Lower leg skin (tissue), 4 donors: ENCODE measurements around the gene CD99L2. TPM values are rescaled to one million over a fixed set of nuclear protein-coding genes. Genes with fewer than 3 reads are reported as not detected.

Source experiments
- DNase-seq, 2 donors: peaks; one replicate each; pipeline ENCODE4 v3.0.0-alpha.2; 2019; ENCODE audit warnings: low spot score in 2 of 2
- H3K4me3 ChIP-seq: fragments of 200-600 bp; sonication (generic); 2 replicates; pipeline ENCODE4 v1.5.1; 2017; ENCODE audit warnings: mild to moderate bottlenecking, low read depth; ENCODE audit not compliant: poor library complexity, severe bottlenecking
- POLR2A ChIP-seq, 2 donors: fragments of 450-650 bp; IDR thresholded peaks; one replicate each; pipeline ENCODE4 v1.6.1; 2016 to 2017; ENCODE audit warnings: antibody characterized with exemption in 2 of 2, mild to moderate bottlenecking in 1 of 2, moderate library complexity in 1 of 2
- WGBS, 2 donors: methylation state at CpG; one replicate each; pipeline ENCODE4 v1.1.5; 2018; 5-methylcytosine and 5-hydroxymethylcytosine counted together
- intact Hi-C: fragments of 100-400 bp; cut with DNase I; formaldehyde crosslinking; loops from one replicate; pipeline ENCODE4 v1.15.0; 2023; ENCODE audit warnings: low total_unique reads
- total RNA-seq, 4 donors: library from RNA; depleted of rRNA; stranded (reverse); fragments of >200 nt; gene quantifications; one replicate each; pipeline ENCODE4 v1.1.0, GENCODE V29; 2016
- TF ChIP-seq, protein P1 (sequence below), 3 donors: fragments of 450-650 bp; IDR thresholded peaks; one replicate each; pipeline ENCODE4 v1.5.1; 2016; ENCODE audit warnings: antibody characterized with exemption in 3 of 3, mild to moderate bottlenecking in 3 of 3, moderate library complexity in 2 of 3

Gene CD99L2
- total RNA-seq, 4 donors from 2014 or later, result 7.5 to 26.8 (median 17.3) TPM

DNA sequence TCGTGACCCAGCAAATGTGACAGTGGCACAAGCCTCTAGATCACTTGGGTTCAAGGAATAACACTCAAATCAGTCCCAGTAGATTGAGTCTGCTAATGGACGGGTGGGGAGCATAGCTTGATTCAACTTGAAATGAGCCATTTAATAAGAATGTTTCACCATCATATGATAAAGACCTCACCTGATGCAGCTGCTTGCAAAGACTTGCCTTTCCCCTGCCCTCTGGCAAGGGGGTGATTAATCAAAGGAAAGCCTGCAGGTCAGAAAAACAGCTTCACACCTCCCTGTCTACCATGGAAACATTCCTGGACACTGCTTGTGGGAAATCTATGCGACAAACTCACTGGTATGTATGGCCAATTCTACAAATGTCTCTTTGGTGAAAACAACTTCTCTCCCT lies 54.5 kb downstream of the CD99L2 start:
- intact Hi-C loops, result no loop called here
- TF ChIP-seq, protein P1, sequence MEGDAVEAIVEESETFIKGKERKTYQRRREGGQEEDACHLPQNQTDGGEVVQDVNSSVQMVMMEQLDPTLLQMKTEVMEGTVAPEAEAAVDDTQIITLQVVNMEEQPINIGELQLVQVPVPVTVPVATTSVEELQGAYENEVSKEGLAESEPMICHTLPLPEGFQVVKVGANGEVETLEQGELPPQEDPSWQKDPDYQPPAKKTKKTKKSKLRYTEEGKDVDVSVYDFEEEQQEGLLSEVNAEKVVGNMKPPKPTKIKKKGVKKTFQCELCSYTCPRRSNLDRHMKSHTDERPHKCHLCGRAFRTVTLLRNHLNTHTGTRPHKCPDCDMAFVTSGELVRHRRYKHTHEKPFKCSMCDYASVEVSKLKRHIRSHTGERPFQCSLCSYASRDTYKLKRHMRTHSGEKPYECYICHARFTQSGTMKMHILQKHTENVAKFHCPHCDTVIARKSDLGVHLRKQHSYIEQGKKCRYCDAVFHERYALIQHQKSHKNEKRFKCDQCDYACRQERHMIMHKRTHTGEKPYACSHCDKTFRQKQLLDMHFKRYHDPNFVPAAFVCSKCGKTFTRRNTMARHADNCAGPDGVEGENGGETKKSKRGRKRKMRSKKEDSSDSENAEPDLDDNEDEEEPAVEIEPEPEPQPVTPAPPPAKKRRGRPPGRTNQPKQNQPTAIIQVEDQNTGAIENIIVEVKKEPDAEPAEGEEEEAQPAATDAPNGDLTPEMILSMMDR (IDR thresholded peaks at IDR 0.05), result no peak
- no peak for TF ChIP-seq POLR2A (IDR thresholded peaks at IDR 0.05)
- DNase-seq, result no peak
- H3K4me3 ChIP-seq, result no peak overlapping the region
- WGBS, 2 donors, result 65 to 72% methylated on average over 3 of the region's 3 CpGs

DNA sequence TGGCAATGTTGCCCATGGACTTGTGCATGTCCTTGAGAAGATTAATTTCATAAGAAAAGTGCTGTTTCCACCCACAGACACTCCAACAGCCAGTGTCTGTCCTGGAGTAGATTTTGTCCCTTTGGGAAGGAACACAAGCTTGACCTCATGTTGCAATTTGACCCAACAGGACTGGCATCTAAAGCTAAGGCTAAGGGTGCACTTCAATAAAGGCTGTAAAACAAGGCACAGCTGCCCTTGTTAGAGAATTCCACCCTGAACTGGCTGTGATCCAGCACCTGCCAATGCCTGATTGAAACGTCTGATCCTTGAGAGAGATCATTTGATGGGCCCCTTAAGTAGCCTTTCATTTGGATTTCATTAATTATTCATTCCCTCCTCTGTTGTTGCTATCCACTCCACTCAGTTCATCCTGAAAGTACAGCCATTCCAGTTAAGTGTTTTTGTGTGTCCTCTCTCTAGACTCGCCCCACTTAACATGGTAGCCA lies 56.2 kb downstream of the CD99L2 start:
- no peak for DNase-seq
- no peak overlapping the region for H3K4me3 ChIP-seq
- WGBS, 2 donors, result 53 to 65% methylated on average over 2 of the region's 2 CpGs
- TF ChIP-seq, protein P1 (IDR thresholded peaks at IDR 0.05), result no peak
- no peak for TF ChIP-seq POLR2A (IDR thresholded peaks at IDR 0.05)
- intact Hi-C loops, result no loop called here

DNA sequence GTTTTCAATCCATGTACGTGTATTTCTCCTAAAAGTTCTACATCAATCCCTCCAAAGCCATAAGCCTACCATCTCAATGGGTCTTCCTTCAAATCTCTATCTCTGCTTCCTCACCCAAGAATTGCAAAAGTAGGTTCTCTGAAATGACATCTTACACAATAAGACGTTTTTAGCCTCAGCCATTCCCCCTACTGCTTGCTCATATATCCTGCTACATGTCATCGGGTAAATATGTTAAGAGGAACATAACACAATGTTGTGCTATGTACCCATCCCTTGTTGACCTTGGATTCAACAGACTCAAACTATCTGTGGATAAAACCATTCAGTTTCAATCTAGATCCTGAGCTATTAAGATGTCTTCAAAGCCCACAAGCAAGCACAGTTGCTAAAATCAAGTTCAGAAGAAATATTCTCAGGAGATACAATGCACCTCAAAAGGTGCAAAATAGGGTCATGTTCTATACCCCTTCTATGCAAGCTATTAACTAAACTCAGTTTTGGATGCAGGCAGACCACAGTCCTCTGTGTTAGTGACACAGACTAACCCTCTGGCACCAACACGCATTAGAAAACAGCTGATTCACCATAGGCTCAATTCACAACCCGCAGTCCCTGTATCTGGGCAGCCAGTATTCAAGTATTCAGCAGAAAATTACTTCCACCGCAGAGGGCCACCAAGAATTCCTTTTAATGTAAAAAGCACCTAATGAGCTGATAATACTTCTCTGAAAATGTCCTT lies 56.8 kb downstream of the CD99L2 start:
- H3K4me3 ChIP-seq, result no peak overlapping the region
- intact Hi-C loops, result no loop called here
- DNase-seq, result no peak
- WGBS, 2 donors, result 62 to 75% methylated on average over 6 of the region's 6 CpGs
- TF ChIP-seq, protein P1 (IDR thresholded peaks at IDR 0.05), result no peak
- TF ChIP-seq POLR2A (IDR thresholded peaks at IDR 0.05), result no peak

DNA sequence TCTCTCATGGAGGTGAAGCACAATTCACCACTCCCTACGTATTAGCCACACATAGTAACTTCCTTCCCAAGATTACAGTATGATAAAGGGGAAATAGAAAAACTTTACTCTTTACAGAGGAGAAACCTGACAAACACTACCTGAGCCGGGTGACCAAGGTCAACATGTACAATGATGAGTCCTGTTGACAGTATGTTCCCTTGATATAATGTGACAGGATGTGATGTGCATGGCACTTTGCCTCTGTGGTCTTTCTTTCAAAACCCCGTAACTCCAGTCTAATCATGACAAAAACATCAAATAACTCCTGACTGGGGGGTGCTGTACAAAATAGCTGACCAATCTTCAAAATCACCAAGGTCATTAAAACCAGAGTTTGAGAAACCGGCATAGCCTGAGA lies 60.6 kb downstream of the CD99L2 start:
- TF ChIP-seq, protein P1 (IDR thresholded peaks at IDR 0.05), result no peak
- TF ChIP-seq POLR2A (IDR thresholded peaks at IDR 0.05), result no peak
- intact Hi-C loops, result no loop called here
- 85 to 98% methylated on average over 4 of the region's 4 CpGs for WGBS, 2 donors

DNA sequence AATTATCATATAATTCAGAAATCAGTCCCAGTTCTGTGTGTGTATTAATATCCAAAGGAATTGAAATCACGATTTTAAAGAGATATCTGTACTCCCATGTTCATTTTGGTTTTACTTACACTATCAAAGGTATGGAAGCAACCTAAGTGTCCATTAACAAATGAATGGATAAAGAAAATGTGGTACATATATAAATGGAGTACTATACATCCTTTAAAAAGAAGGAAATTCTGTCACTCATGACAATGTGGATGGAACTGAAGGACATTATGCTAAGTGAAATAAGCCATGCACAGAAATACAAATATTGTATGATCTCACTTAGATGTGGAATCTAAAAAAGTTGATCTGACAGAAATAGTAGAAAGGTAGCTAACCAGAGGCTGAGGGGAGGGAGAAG lies 63.8 kb downstream of the CD99L2 start:
- no peak for TF ChIP-seq POLR2A (IDR thresholded peaks at IDR 0.05)
- TF ChIP-seq, protein P1 (IDR thresholded peaks at IDR 0.05), result no peak
- no peak for DNase-seq
- no peak overlapping the region for H3K4me3 ChIP-seq
- 46 to 95% methylated on average over 1 of the region's 1 CpG for WGBS, 2 donors
- intact Hi-C loops, result no loop called here

More for the DNA sequence above, 60.6 kb downstream of the CD99L2 start:
- no peak overlapping the region for H3K4me3 ChIP-seq
- DNase-seq, result no peak
